ENCODE results near the gene TCEANC.

The TCEANC gene

DNA sequence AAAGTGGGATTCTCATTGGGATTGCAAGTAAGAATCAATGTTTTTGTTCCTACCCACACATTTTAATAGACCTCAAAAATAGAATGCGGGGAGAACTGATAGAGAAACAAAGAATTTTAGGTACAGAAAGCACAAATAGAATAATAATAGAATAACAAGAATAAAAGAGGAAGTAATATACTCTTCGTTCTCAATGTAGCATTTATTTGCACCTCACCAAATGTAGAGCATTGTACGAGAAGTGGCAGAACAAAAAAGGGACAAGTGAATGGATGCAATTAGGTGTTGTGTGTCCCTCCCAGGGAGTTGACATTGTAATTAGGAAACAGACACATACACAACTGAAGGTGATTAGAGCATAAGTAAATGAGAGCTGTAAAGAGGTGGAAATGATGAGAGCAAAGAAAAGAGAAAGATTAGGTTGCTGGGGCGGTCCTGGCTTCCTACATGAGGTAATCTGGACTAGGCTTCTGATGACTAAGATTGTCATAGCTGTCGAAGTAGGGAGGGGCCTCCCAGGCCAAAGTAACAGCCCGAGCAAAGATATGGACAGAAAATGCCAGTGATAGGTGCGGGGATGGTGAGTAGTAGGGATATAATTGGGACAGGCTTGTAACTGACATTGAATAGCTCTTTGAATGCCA lies 46.4 kb downstream of the TCEANC start:
- no peak for DNase-seq (ENCODE audit: low read depth, low spot score)
- TF ChIP-seq CTCF (IDR thresholded peaks at IDR 0.05; ENCODE audit: low read depth, low read length), result no peak
- H3K4me3 ChIP-seq (ENCODE audit: low read depth, low read length), result no peak overlapping the region
- in situ Hi-C loops (cut with HindIII; ENCODE audit: low sequenced_read_pairs), result no loop called here

- no peak for DNase-seq (ENCODE audit: low read depth, low spot score)
- in situ Hi-C loops (cut with HindIII; ENCODE audit: low sequenced_read_pairs), result no loop called here
- H3K4me3 ChIP-seq (ENCODE audit: low read depth, low read length), result no peak overlapping the region
- no peak for TF ChIP-seq CTCF (IDR thresholded peaks at IDR 0.05; ENCODE audit: low read depth, low read length)
These were observed 47.4 kb downstream of the TCEANC start for GRCh38 chrX:13700380-13700779.

DNA sequence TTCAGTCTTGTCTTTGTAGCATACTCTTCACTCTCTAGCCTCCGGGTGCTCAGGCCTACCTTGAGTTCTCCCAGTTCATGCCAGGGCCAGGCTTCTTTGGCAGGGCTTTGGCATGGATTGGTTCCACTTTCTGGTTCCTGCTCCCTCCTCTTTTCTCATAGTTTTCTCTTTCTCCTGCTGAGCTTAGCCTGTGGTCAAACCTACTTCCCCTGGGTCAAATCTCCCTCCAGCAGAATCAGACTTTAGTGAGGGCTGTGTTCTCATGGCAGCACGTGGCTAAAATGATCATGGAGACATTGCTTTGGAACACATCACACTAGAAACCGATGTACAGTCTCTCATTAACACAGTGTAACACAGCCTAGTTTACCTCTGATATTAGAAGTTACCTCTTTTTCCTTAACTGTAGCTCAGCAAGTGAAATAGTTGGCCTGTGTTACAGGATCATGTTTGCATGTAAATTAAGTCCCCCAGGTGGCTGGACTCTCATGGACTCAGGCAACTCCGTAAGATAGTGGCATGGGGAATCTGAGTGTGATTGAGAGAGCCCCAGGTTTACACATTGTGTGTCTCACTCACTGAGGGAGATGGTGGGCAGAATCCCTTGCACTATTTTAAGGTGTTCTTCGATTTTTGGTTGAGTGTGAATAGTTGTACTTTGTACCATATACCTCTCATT lies 49.3 kb downstream of the TCEANC start:
- no peak overlapping the region for H3K4me3 ChIP-seq (ENCODE audit: low read depth, low read length)
- DNase-seq (ENCODE audit: low read depth, low spot score), result no peak
- in situ Hi-C loops (cut with HindIII; ENCODE audit: low sequenced_read_pairs), result no loop called here
- no peak for TF ChIP-seq CTCF (IDR thresholded peaks at IDR 0.05; ENCODE audit: low read depth, low read length)

- TF ChIP-seq CTCF (IDR thresholded peaks at IDR 0.05; ENCODE audit: low read depth, low read length), result no peak
- DNase-seq (ENCODE audit: low read depth, low spot score), result no peak
- H3K4me3 ChIP-seq (ENCODE audit: low read depth, low read length), result no peak overlapping the region
- in situ Hi-C loops (cut with HindIII; ENCODE audit: low sequenced_read_pairs), result no loop called here
These were observed 50.2 kb downstream of the TCEANC start for GRCh38 chrX:13703135-13703534.

DNA sequence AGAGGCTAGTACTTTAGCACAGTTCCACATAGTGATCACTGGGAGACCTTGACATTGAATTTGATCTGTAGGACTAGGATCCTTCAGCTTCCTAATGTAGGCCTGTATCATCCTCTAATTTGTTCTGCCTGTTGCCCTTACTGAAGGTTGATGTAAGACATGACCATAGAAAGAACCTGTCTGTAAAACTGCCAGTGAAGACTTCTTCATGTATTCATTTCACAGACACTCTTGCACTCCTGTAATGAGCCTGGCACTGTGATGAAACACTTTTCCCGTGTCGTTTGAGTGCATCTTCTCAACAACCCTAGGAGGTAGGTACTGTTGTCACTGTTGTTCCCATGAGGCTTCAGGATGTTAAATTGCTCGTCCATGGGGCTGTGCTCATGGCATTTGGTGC lies 50.6 kb downstream of the TCEANC start:
- in situ Hi-C loops (cut with HindIII; ENCODE audit: low sequenced_read_pairs), result no loop called here
- H3K4me3 ChIP-seq (ENCODE audit: low read depth, low read length), result no peak overlapping the region
- no peak for DNase-seq (ENCODE audit: low read depth, low spot score)
- no peak for TF ChIP-seq CTCF (IDR thresholded peaks at IDR 0.05; ENCODE audit: low read depth, low read length)

GRCh38 chrX:13711141-13711540 lies 58.2 kb downstream of the TCEANC start:
- DNase-seq (ENCODE audit: low read depth, low spot score), result no peak
- H3K4me3 ChIP-seq (ENCODE audit: low read depth, low read length), result no peak overlapping the region
- no peak for TF ChIP-seq CTCF (IDR thresholded peaks at IDR 0.05; ENCODE audit: low read depth, low read length)
- in situ Hi-C loops (cut with HindIII; ENCODE audit: low sequenced_read_pairs), result no loop called here
